ENCODE results near the gene CLSTN2.

DNA sequence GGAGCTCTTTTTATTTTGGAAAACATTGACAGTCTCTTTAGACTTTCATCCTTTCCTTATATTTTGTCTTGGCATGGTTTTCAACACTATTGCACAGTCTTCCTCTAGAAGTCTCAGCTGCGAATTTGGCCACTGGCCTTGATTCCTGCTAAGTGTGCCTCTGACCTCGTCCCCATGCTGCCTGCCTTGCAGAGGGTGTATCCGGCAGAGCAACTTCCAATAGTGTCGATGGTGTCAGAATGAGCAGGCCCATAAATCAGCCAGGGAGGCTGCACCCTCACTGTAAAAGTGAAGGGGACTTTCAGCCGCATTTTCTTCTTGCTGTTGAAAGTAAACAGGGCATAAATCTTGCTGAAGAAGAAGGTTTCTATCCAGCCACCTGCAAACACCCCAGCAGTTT, 406.2 kb downstream of the CLSTN2 start:
- TF ChIP-seq POLR2A (IDR thresholded peaks at IDR 0.05; ENCODE audit: low read depth, low read length) (no peak), POLR2AphosphoS5 (IDR thresholded peaks at IDR 0.05; ENCODE audit: low read depth, low read length) (no peak), TAF1 (IDR thresholded peaks at IDR 0.05; ENCODE audit: low read depth, low read length) (no peak)
